Ammon's horn (tissue), 1 donor: ENCODE results near the gene PTRHD1.
A peak's percentile ranks its signal among the peaks of the same experiment; 100 is the strongest.

Source experiments
- DNase-seq: peaks from one replicate; pipeline ENCODE4 v3.0.0-alpha.2; 2016; ENCODE audit warnings: low spot score

The PTRHD1 gene

DNA sequence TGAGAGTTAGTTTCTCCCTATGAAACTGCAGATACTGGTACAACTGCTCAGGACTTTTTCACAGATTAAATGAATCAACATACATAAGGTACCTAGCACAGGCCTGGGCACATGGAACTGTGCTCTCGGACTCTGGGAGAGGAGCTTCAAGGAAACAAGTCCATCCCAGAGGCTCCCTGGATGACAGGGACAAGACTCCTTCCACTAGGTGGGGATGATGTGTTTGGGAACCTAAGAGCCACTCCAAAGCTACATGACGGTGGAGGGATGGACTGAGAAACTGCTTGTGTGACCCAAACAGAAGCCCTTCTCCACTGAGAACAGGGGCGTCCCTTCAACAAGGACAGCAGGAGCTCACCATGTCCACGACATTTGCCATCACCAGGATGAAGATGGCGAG is 37.2 kb upstream of the PTRHD1 start:
- peak; percentile 48 for DNase-seq

- DNase-seq, result no peak
Measured at GRCh38 chr2:24828238-24828996, 35.2 kb upstream of the PTRHD1 start.

GRCh38 chr2:24827321-24828237 is 34.4 kb upstream of the PTRHD1 start:
- peak; percentile 95 for DNase-seq

- no peak for DNase-seq
Measured at GRCh38 chr2:24826773-24827145, 33.6 kb upstream of the PTRHD1 start.

GRCh38 chr2:24825883-24826772 is 32.9 kb upstream of the PTRHD1 start:
- no peak for DNase-seq

- no peak for DNase-seq
Measured at GRCh38 chr2:24824966-24825882, 32.0 kb upstream of the PTRHD1 start.

GRCh38 chr2:24824071-24824588 is 30.9 kb upstream of the PTRHD1 start:
- no peak for DNase-seq

DNA sequence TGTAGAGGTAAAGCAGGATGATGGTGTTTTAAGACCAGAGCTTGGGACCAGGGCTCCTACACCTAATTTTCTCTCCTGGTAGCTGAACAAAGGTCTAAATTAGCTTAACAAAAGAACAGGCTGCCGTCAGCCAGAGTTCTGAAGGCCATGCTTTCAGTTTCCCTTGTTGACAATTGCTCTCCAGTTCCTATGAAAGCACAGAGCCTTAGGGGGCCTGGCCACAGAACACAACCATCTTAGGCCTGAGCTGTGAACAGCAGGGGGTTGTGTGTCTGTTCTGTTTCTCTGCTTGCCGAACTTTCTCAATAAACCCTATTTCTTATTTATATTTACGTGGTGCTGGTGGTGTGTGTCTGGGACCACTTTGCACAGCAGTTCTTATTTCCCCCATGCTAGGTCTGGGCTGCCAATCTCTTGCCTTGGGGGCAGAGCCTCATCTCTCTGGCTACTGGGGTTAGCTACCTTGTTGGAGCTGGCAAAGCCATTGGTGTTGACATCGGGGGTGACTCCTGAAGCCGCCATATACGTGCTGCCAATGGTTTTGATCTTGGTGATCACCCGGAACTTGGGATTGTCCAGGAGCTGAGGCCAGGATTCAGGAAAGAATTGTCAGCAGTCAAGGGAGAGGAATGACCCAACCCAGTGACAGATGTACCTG is 29.0 kb upstream of the PTRHD1 start:
- DNase-seq, result peak; percentile 32

DNA sequence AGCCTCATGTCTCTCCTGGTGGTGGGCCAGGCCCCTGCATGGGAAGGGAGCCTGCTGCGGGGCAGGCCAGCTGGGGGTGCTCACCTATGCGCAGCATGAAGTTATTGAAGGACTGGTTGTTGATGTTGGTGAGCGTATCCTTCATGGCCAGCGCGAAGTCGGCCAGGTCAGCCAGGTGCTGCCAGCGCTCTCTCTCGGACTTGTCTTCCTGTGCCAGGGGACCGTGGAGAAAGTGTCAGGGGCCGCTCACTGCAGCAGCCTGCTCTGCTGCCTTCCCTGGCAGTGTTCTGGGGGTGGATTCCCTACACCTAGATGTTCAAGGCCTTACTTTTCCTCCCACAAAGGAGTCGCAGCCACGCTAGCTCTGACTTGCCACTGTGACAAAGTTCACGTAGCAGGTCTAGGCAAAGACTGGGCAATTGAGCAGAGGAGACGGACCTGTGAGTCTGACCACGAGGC is 28.3 kb upstream of the PTRHD1 start:
- DNase-seq, result no peak

GRCh38 chr2:24820598-24821432 is 27.6 kb upstream of the PTRHD1 start:
- DNase-seq, result no peak

DNA sequence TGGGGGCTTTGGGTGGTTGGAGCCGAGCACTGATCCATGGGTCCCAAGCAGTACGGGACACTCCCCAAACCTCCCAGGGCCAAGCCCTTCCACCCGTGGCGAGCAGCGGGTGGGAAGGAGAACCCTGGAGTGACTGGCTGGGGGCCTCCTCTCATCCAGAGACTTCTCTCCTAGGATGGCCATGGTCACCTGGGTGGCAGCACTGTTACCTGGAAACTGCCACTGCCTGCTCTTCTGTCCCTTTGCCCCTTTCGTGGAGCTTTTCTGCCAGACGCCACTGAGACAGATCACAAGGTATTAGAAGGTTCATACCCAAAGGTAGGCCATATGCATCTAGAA is 27.0 kb upstream of the PTRHD1 start:
- DNase-seq, result no peak

DNA sequence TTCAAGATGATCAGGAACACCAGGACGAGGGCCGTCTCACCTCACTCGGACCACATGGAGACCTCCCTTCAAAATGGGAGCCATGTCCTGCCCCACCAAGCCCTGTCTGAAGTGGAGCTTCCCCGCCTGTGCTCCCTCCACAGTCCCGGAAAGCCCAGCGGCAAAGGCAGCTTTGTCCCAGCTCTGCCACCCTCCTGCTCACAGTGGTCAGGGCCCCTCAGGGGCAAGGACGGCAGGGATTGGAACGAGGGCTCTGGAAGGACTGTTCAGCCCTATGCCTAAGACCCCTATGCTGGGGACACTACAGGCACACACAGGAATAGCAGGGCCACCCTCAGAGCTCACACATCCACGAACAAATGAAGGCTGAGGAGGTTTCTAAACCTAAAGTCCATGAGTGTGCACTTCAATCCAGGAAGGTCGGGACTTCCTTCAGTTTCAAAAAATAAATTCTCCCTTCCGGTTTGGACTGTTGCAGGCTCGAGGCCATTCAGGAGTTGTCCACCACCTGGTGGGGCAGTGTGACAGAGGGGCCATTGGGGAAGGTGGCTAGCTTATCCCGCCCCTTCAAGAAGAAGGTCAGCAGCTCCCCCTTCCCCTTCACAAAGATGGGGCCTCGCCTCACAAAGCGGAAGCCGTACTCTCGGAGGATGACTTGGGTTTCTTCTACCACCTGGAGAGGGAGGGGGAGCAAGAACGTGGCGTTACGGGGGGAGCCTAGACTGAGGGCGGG is 26.4 kb upstream of the PTRHD1 start:
- no peak for DNase-seq

GRCh38 chr2:24818721-24819167 is 25.6 kb upstream of the PTRHD1 start:
- no peak for DNase-seq

DNA sequence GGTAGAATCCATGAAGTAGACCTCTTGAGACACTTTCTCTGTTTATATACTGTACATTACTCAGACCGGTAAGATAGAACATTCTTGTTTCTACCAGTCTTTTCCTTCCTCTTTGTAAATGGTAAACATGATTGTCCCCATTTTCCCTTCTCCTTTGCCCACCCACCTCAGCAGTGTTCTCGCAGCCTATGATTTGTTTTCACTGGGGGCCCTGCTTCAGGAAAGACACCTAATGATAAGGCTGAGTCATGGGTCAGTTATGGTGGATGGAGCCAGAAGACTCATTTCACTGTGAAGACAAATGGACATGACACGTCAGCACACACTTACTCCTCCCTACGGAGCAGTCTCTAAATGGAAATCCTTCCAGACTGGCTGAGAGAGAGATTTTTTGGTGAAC is 23.7 kb upstream of the PTRHD1 start:
- DNase-seq, result no peak

GRCh38 chr2:24816404-24816803 is 23.2 kb upstream of the PTRHD1 start:
- DNase-seq, result no peak

GRCh38 chr2:24815171-24815570 is 22.0 kb upstream of the PTRHD1 start:
- DNase-seq, result no peak

DNA sequence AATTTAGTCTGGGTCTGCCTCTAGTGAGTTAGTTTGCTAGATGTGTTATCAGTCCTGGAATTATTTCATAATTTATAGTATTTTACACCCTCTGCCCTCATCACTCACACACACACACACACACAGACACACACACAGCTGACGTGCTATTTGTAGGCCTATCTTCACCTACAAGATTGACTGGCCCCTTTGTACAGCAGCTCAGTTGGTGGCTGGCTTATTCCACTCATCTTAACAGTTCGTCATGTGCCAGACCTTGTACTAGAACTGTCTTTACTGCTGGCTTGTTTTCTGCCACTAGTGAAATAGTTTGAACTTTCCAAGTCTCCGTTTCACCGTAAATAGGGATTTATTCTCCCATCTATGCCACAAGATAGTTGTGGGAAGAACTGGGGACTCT is 21.3 kb upstream of the PTRHD1 start:
- no peak for DNase-seq

- DNase-seq, result peak; percentile 72
Measured at GRCh38 chr2:24813691-24814137, 20.5 kb upstream of the PTRHD1 start.
